Thyroid gland (tissue), 4 donors: ENCODE results near the gene KLHL21. TPM values are rescaled to one million over a fixed set of nuclear protein-coding genes. Genes with fewer than 3 reads are reported as not detected.

Source experiments
- DNase-seq, 2 donors: peaks; one replicate each; pipeline ENCODE4 v3.0.0-alpha.2; 2019
- H3K27ac ChIP-seq, 3 donors: fragments of 200-600 bp; sonication (generic); 1 replicate in 2 of 3; 2 replicates in 1 of 3; pipeline ENCODE4 v1.5.1; 2016 to 2019; ENCODE audit warnings: mild to moderate bottlenecking in 1 of 3, moderate library complexity in 1 of 3
- H3K27me3 ChIP-seq: fragments of 200-600 bp; sonication (generic); one replicate; pipeline ENCODE4 v1.5.1; 2019
- H3K36me3 ChIP-seq, 2 donors: fragments of 200-600 bp; sonication (generic); one replicate each; pipeline ENCODE4 v1.5.1; 2016 to 2019
- H3K4me1 ChIP-seq, 2 donors: fragments of 200-600 bp; sonication (generic); one replicate each; pipeline ENCODE4 v1.5.1; 2017 to 2019
- H3K4me3 ChIP-seq, 3 donors: fragments of 200-600 bp; sonication (generic); replicated peaks in 1 of 3; 1 replicate in 2 of 3; 2 replicates in 1 of 3; pipeline ENCODE4 v1.5.1; 2016; ENCODE audit warnings: mild to moderate bottlenecking in 1 of 3
- H3K9me3 ChIP-seq: fragments of 200-600 bp; sonication (generic); one replicate; pipeline ENCODE4 v1.5.1; 2017
- POLR2A ChIP-seq, 2 donors: fragments of 450-650 bp; IDR thresholded peaks; one replicate each; pipeline ENCODE4 v1.6.1; 2017; ENCODE audit warnings: antibody characterized with exemption in 2 of 2, mild to moderate bottlenecking in 2 of 2, moderate library complexity in 1 of 2
- whole genome bisulfite sequencing, 2 donors: methylation state at CpG; one replicate each; pipeline ENCODE4 v1.1.5; 2017; 5-methylcytosine and 5-hydroxymethylcytosine counted together
- intact Hi-C: fragments of 100-400 bp; cut with DNase I; formaldehyde crosslinking; loops from one replicate; pipeline ENCODE4 v1.15.1; 2023
- total RNA-seq, 4 donors: library from RNA; depleted of rRNA; stranded (reverse); fragments of >200 nt; gene quantifications; one replicate each; pipeline ENCODE4 v1.2.3, GENCODE V29; 2016
- TF ChIP-seq, protein P1 (sequence below), 6 experiments: fragments of 200-600 bp in 3 of 6; fragments of 450-650 bp in 3 of 6; sonication (generic) in 3 of 6; IDR thresholded peaks; one replicate each; pipeline ENCODE4 v1.5.1; 2016 to 2019; ENCODE audit warnings: antibody characterized with exemption in 6 of 6, mild to moderate bottlenecking in 2 of 6, inconsistent platforms in 1 of 6, moderate library complexity in 1 of 6

Gene KLHL21
- total RNA-seq, 4 donors from 2014 or later = 34.9 to 68.4 (median 44.6) TPM

DNA sequence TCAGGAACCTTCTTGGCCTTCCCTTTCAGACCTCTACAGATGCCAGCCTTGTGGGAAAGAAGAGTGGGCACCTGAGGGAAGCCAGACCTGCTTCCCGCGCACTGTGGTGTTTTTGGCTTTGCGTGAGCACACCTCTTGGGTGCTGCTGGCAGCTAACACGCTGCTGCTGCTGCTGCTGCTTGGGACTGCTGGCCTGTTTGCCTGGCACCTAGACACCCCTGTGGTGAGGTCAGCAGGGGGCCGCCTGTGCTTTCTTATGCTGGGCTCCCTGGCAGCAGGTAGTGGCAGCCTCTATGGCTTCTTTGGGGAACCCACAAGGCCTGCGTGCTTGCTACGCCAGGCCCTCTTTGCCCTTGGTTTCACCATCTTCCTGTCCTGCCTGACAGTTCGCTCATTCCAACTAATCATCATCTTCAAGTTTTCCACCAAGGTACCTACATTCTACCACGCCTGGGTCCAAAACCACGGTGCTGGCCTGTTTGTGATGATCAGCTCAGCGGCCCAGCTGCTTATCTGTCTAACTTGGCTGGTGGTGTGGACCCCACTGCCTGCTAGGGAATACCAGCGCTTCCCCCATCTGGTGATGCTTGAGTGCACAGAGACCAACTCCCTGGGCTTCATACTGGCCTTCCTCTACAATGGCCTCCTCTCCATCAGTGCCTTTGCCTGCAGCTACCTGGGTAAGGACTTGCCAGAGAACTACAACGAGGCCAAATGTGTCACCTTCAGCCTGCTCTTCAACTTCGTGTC is 23.9 kb downstream of the KLHL21 start:
- no peak for DNase-seq
- intact Hi-C loops = no loop called here
- TF ChIP-seq POLR2A (IDR thresholded peaks at IDR 0.05) = no peak
- TF ChIP-seq, protein P1, sequence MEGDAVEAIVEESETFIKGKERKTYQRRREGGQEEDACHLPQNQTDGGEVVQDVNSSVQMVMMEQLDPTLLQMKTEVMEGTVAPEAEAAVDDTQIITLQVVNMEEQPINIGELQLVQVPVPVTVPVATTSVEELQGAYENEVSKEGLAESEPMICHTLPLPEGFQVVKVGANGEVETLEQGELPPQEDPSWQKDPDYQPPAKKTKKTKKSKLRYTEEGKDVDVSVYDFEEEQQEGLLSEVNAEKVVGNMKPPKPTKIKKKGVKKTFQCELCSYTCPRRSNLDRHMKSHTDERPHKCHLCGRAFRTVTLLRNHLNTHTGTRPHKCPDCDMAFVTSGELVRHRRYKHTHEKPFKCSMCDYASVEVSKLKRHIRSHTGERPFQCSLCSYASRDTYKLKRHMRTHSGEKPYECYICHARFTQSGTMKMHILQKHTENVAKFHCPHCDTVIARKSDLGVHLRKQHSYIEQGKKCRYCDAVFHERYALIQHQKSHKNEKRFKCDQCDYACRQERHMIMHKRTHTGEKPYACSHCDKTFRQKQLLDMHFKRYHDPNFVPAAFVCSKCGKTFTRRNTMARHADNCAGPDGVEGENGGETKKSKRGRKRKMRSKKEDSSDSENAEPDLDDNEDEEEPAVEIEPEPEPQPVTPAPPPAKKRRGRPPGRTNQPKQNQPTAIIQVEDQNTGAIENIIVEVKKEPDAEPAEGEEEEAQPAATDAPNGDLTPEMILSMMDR (IDR thresholded peaks at IDR 0.05) = no peak
- peak overlapping the region in 2 of 3 donors; percentile 69 to 86 for H3K27ac ChIP-seq
- H3K4me1 ChIP-seq = peaks cover 14 to 23% of the 10 kb centered on the region in 2 donors
- H3K27me3 ChIP-seq = no peaks in the 10 kb centered on the region
- H3K9me3 ChIP-seq = no peaks in the 10 kb centered on the region
- peak overlapping the region in 1 of 3 donors; percentile 85 for H3K4me3 ChIP-seq
- 87 to 92% methylated on average over 13 of the region's 14 CpGs for WGBS, 2 donors
- H3K36me3 ChIP-seq = no peaks in the 10 kb centered on the region

- no peak for DNase-seq
- peaks cover 14 to 23% of the 10 kb centered on the region in 2 donors for H3K4me1 ChIP-seq
- no peaks in the 10 kb centered on the region for H3K9me3 ChIP-seq
- TF ChIP-seq POLR2A (IDR thresholded peaks at IDR 0.05) = no peak
- TF ChIP-seq, protein P1 (IDR thresholded peaks at IDR 0.05) = no peak
- H3K27ac ChIP-seq = no peak overlapping the region
- WGBS, 2 donors = 72 to 85% methylated on average over 6 of the region's 6 CpGs
- no peak overlapping the region for H3K4me3 ChIP-seq
- no peaks in the 10 kb centered on the region for H3K27me3 ChIP-seq
- intact Hi-C loops = no loop called here
- no peaks in the 10 kb centered on the region for H3K36me3 ChIP-seq
Observed at GRCh38 chr1:6577831-6578525, 24.7 kb downstream of the KLHL21 start.

DNA sequence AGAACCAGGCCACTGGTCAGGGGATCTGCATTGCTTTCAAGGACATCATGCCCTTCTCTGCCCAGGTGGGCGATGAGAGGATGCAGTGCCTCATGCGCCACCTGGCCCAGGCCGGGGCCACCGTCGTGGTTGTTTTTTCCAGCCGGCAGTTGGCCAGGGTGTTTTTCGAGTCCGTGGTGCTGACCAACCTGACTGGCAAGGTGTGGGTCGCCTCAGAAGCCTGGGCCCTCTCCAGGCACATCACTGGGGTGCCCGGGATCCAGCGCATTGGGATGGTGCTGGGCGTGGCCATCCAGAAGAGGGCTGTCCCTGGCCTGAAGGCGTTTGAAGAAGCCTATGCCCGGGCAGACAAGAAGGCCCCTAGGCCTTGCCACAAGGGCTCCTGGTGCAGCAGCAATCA is 27.9 kb downstream of the KLHL21 start:
- WGBS, 2 donors = 86 to 89% methylated on average over 4 to 10 of the region's 14 CpGs
- TF ChIP-seq, protein P1 (IDR thresholded peaks at IDR 0.05) = no peak
- TF ChIP-seq POLR2A (IDR thresholded peaks at IDR 0.05) = no peak
- no peaks in the 10 kb centered on the region for H3K27me3 ChIP-seq
- H3K4me1 ChIP-seq = peaks cover 5 to 6% of the 10 kb centered on the region in 2 donors
- H3K9me3 ChIP-seq = no peaks in the 10 kb centered on the region
- no peak for DNase-seq
- intact Hi-C loops = no loop called here
- no peak overlapping the region for H3K27ac ChIP-seq
- no peak overlapping the region for H3K4me3 ChIP-seq
- H3K36me3 ChIP-seq = no peaks in the 10 kb centered on the region

DNA sequence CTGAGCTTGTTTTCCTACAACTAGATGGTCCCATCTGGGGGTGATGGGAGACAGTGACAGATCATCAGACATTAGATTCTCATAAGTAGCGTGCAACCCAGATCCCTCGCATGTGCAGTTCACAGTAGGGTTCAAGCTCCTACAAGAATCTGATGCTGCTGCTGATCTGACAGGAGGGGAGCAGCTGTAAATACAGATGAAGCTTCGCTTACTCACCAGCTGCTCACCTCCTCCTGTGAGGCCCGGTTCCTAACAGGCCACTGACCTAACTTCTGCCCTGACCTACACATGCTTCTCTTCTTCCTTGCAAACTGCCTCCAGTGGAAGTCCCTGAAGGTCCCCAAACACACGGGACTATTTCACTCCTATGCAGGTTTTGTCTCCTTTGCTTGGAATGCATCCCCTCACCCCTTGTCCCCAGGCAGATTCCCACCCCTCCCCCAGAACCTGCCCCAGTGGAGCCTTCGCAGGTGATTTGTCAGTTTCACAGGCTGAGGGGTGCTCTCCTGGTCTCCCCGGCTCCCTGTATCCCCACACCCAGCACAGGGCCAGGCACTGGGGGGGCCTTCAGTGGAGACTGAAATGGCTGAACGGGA is 28.5 kb downstream of the KLHL21 start:
- DNase-seq = no peak
- Histone ChIP-seq H3K36me3 (no peaks in the 10 kb centered on the region), H3K9me3 (no peaks in the 10 kb centered on the region), H3K27me3 (no peaks in the 10 kb centered on the region), H3K4me1 (peaks cover under 1 to 2% of the 10 kb centered on the region in 2 donors), H3K27ac (no peak overlapping the region), H3K4me3 (no peak overlapping the region)
- intact Hi-C loops = no loop called here
- WGBS, 2 donors = 74 to 79% methylated on average over 7 to 8 of the region's 8 CpGs
- no peak for TF ChIP-seq POLR2A (IDR thresholded peaks at IDR 0.05)
- TF ChIP-seq, protein P1 (IDR thresholded peaks at IDR 0.05) = no peak
